Left renal cortex interstitium (tissue), 4 donors: ENCODE results near the gene ATMIN. TPM values are rescaled to one million over a fixed set of nuclear protein-coding genes. Genes with fewer than 3 reads are reported as not detected.

ENCODE experiments used
- DNase-seq, 4 donors: peaks; one replicate each; pipeline ENCODE4 v3.0.0-alpha.2; 2013; ENCODE audit warnings: low read depth in 4 of 4, low spot score in 2 of 4, missing footprints in 1 of 4
- polyA plus RNA-seq, 4 donors: library from polyadenylated mRNA; unstranded; fragments of 120-200 nt; gene quantifications; one replicate each; pipeline ENCODE4 v1.2.1, GENCODE V29; 2013; ENCODE audit not compliant: insufficient read length in 4 of 4

The ATMIN gene
- polyA plus RNA-seq, 4 donors, result 37.0 to 46.1 (median 44.3) TPM

DNA sequence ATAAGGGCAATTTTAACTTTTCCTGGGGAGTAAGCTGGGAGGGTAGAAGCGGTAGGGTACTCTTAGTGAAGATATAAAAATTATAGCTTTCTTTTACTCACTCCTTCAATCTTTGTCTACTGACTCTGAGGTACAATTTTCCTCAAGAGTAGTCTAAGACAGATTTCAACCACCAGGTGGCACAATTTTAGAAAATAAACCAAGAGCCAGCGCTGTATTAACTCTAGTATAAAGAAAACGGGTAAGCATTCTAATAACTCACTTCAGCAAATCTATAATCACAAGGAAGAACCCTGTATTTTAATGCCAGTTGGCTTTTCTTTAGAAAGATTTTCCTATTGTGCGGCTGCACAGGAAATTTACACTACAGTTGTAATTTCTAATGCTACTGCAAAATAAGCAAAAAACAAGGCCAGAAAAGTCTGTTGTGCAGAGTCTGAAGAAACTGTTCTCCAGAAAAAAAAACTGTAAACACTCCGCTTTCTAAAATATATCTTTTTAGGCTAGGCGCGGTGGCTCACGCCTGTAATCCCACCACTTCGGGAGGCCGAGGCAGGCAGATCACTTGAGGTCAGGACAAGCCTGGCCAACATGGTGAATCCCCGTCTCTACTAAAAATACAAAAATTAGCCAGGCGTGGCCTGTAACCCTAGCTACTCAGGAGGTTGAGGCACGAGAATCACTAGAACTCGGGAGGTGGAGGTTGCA, 30.8 kb upstream of the ATMIN start:
- DNase-seq, result peak in 3 of 4 donors; percentile 35 to 75 (median 53)

DNA sequence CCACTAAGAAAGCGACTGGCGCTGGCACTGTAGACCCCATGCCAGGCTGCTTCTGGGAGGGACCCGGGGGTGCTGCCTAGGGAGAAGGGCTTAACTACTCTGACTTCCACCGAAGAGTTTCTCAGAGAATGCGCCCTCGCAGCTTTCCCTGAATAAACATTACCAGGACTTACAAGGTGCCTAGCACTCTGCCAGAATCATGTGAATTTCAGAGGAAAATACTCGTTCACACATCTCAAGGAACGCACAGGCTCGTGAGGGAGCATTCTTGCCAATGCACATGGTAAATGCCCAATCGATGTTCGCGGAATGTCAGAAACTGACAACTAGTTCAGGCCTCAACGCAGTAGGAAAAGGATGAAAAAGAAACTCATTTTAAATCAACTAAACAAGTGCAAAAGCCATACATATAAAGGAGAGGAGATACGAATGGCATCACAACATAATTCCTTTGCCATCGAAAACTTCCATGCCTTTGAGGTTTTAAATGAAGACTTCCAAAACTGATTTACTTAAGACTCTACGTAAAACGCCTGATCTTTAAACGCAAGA, 30.0 kb upstream of the ATMIN start:
- no peak for DNase-seq

DNA sequence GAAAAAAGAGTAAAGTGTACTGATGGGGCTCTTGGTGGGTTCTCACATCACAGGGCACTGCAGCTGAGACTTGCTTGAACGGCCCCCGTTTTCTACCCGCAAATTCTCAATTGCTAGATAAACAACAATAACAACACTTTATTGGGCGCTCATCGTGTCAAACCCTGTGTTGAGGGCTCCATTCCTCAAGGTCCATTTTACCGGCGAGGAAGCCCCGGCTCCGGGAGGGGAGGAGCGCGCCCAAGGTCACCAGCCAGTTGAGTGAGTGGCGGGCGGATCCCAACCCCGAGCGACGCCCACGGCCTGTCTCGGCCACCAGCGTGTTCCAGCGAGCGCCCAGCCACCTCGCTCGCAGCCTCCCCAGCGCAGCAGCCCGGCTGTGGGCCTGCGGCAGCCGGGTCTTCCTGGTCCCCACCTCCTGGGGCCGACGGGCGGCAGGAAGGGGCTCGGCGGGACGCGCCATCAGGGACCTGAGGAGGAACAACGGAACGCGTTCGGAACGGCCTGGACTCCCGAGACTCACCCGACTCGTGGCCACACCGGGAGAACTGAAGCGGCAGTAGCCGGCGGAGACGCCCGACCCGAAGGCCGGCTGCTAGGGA, 29.3 kb upstream of the ATMIN start:
- peak in 2 of 4 donors; percentile 23 to 29 for DNase-seq

DNA sequence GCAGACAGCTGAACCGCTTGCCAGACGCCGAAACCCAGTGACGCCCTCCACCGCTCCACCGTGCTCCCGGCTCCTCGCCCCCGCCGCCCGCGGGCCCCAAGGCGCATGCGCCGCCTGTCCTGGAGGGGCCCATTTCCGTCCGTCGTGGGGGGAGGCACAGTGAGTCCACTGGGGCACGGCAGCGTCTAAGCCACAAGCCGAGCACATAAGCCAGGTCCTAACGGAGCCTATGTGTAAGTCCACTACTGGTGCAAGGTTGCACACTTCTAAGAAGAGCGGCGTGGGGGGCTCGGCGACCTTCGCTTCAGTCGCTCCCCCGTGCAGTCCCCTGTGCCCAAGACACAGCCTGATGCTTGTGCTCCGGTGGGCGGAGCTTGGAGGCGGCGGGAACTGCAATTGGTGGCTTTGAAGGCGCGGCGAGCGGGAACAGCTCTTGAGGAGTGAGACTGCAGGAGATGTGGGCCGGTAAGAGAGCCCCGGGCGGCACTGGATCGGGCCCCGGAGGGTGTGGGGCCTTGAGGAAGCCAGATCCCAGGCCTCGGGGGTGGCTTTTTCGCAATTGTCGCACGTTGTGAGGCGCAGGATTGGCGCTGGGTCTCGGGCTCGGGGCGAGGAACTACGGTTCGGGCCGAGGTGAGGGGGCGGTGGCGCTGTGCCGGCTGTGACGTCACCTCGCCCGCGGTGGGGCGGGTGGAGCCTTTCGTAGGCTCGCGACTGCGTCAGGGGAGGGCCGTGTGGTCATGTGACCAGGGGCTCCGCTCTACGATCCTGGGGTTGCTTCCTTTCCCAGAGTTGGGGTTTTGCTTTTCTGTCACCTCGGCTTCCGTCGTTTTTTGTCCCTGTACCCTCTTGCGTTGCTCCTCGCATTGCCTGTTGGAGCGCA, 28.6 kb upstream of the ATMIN start, which contains the start of the genes CENPN and CMC2:
TSS of gene CENPN (plus strand) at position 402 of the 883 bp plus-strand sequence. CDS start 4,726 bp downstream, outside the sequence.
TSS of gene CMC2 (minus strand) at position 73 of the 883 bp plus-strand sequence. CDS start 9,491 bp downstream, outside the sequence.
- DNase-seq, result peak; percentile 97 to 100 (median 99)

DNA sequence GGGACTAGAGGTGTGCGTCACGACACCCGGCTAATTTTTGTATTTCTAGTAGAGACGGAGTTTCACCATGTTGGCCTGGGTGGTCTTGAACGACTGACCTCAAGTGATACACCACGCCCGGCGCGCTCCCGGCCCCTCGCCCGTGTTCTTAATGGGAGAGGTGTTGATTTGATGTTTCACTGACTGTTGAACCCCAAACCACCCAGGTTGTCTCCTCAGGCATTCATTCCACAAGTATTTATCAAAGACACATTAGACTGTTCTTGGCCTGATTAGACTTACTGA, 27.2 kb upstream of the ATMIN start:
- DNase-seq, result no peak

DNA sequence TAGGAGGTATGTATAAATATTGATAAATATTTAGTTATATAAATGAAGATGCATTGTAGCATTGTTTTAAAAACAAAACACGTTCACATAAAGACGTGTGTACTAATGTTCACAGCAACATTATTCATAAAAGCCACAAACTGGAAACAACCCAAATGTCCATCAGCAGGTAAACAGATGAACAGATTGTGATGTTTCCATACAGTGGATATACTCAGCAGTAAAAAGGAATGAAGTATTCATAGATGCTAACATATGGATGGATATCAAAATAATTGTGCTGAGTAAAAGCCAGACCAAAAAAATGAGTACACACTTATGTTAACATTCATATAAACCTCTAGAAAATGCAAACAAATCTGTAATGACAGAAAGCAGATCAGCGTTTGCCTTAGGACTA, 22.7 kb upstream of the ATMIN start:
- DNase-seq, result no peak

DNA sequence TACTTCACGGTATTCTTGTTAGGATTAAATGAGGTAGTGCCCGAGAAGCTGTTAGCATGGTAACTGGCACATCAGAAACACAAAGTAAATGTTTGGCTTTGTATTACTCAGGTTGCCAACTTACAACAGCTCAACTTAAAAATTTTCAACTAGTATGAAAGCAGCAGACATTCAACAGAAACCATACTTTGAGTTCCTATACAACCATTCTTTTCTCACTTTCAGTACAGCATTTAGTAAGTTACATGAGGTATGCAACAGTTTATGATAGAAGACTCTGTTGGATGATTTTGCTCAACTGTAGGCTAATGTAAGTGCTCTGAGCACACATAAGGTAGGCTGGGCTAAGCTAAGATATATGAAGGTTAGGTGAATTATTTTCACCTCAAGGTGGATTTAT, 21.0 kb upstream of the ATMIN start:
- no peak for DNase-seq

DNA sequence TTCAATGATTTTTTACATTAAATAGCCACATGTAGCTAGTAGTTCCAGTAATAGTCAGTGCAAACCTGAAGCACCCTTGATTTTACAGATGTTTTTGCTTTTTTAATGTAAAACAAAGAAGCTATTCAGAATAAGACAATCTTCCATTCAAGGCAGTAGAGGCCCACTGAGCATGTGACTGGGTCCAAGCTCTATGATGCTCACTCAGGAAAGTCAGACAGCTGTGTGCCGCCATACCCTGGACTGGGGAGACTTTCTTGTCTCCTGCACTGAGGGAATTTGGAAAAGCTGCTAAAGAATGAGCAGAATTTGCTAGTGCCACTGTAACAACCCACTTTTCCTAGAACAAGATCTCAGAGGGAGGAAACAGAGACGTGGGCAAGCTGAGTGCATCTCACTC, 17.1 kb upstream of the ATMIN start:
- DNase-seq, result no peak

DNA sequence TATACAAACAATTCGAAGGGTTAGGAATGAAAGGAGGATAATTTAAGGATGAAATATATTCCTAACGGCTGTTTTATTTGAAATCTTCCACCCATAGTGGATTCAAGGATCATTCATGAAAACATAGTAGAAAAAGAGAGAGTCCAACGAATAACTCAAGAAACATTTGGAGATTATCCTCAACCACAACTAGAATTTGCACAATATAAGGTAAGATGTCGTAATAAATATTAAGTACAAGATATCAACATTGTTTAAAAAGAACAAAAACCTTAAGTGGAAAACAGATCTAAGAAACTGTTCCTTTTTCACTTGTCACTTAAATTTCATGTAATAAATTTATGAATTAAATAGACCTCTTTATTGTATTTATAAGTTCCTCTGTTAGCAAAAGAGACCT, 9.2 kb upstream of the ATMIN start:
- no peak for DNase-seq

DNA sequence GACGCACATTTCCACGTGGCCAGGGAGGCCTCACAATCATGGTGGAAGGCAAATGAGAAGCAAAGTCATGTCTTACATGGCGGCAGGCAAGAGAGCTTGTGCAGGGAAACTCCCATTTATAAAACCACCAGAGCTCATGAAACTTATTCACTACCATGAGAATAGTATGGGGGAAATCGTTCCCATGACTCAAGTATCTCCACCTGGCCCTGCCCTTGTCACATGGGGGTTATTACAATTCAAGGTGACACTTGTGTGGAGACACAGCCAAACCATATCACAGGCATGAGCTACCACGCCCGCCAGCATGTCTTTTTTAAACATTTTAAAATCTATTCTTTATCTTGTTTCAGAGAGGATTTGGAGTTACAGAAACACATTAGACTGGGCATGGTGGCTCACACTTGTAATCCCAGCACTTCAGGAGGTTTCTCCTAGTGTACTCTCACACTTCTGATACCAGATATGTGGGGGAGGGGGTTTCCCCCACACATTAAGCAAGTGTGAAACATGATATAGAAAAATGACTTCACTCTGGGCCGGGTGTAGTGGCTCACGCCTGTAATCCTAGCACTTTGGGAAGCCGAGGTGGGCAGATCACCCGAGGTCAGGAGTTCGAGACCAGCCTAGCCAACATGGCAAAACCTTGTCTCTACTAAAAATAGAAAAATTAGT, 5.6 kb upstream of the ATMIN start:
- no peak for DNase-seq

DNA sequence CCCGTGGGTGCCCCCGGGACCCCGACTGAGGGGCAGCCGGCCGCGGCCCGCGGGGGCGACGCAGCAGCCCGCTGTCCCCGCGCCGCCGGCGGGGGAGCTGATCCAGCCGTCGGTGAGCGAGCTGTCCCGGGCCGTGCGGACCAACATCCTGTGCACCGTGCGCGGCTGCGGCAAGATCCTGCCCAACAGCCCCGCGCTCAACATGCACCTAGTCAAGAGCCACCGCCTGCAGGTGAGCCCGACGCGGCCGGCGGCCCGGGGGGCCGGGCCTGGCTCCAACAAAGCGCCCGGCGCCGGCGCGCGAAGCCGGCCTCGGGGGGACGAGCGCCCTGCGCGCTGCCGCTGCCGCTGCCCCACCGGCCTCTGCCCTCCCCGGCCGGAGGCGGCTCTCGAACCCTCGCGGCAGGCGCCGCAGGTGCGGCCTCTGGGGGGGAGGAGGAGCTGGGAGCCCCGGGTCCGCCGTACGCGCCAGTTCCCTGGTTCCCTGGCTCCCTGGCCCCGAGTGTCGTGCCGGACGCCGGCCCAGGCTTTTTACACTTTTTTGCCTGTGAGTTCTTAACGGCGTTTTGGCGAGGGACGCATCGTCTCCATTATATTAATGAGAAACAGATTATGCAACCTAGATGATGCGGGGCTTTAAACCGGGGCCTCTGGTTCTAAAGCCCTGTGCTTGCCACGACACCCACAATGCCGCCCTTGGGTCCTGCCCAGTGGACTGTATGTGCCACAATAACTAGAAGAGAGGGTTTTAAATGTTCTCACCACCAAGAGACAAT, 521 bp downstream of the ATMIN start:
- DNase-seq, result peak in 2 of 4 donors; percentile 8 to 10

DNA sequence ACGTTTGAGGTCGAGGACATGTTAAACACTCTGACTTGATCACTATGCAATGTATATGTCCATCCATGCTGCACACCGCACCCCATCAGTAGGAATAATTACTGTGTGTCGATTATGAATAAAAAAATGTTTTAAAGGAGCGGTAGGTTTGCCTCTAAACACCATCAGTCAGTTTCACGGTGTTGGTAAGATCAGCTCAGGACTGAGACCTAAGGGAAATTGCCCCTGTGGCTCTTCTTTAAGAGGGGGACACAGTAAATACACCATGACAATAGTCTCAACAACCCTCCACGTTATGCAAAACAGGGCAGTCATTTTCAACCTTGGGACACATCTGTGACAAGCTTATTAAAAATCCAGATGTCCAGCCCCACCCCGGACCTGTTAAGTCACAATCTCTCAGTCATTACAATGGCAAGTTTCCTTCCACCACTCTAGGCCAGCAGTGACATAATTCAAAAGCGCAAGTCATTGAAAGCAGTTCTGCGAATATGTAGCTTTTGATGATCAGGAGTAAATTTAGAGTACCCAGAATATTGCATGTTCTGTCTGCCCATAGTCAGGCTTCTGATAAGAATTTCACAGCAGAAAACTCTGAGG, 1.2 kb downstream of the ATMIN start:
- no peak for DNase-seq

DNA sequence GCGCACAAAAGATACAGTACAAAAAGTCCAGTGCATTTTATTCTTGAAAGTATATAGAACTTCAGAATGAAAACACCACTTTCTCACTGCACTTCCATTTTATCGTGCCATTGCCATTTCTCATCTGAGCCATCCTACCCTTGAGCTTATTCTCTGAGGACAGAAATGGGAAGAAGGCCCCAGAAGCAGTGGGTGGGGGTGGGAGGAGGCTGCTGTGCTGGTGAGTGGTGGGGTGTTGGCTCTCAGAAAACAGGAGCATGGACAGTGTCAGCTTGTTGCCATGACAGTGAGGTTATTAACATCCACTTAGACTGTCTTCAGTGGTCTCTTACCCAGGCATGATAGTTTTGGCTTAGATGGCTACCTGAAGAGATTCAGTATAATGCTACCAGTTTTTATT, 4.5 kb downstream of the ATMIN start:
- no peak for DNase-seq

DNA sequence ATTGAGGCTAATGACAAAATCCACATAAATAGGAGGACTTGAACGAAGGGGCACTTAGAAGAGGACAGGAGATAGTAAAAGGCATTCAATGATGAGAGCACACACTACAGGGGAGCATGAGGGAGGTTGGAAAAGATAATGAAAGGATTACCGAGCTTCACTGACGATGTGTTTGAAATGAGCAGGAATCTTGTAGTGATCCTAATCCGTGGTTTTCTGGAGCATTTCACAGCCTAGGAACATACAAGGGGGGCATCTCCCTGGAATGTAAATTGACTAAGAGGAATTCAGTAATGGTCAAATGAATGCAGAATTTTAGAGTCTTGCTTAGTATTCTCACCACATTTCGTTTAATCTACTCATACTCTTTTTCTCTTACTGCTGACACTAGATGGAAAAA, 5.2 kb downstream of the ATMIN start:
- no peak for DNase-seq

DNA sequence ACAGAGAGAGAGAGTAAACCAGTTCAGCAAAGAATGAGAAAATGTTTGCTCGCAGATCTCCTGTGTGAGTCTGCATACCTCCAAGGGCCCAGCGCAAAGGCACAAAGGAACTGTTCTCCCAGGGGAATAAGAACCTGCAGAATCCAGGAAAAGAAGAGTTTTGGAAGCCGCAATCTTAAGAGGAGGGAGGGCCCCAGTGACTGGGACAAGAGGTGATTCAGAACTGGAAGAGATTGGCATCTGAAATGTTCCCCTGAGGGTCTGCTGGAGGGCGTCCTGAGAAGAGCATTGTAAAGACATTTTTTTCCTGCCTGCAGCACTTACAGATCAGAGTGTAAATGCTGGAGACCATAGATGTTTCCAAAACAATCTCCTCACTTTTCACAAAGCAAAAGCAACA, 6.1 kb downstream of the ATMIN start:
- DNase-seq, result no peak

DNA sequence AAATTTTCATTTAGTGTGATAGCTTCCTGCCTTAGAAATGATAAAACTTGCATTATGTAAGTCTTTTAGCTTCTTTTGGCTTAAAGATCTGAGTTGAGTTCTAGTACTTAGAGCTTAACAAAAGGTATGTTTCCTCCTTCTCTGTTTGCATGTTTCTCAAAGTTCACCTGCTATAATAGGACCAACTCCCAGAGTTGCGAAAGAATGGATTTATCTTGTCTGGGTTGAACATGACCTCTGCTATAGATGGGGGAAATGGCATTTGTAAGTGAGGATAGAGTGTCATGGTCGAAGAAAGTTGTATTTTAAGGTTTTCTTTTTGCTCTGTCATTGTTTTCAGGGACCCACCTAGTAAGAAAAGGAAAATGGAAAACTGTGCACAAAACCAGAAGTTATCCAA, 7.2 kb downstream of the ATMIN start:
- DNase-seq, result no peak

DNA sequence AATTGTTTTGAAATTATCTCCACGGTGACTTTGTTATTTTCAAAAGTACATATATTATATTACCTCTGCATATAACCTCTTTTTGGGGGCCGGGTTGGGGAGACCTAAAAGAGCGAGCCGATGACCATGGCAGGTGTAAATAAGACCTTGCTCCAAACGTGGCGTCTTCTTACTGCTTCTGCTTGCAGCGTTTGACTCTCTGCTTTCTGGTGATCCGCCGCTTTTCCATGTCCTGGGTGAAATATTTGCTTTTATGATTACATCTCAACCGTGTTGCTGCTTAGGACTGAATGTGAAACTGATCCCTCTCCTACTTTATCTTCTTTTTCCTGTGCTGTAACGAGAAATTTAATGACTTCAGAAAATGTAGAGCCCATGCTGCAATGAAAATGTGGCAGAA, 18.1 kb downstream of the ATMIN start:
- DNase-seq, result no peak

DNA sequence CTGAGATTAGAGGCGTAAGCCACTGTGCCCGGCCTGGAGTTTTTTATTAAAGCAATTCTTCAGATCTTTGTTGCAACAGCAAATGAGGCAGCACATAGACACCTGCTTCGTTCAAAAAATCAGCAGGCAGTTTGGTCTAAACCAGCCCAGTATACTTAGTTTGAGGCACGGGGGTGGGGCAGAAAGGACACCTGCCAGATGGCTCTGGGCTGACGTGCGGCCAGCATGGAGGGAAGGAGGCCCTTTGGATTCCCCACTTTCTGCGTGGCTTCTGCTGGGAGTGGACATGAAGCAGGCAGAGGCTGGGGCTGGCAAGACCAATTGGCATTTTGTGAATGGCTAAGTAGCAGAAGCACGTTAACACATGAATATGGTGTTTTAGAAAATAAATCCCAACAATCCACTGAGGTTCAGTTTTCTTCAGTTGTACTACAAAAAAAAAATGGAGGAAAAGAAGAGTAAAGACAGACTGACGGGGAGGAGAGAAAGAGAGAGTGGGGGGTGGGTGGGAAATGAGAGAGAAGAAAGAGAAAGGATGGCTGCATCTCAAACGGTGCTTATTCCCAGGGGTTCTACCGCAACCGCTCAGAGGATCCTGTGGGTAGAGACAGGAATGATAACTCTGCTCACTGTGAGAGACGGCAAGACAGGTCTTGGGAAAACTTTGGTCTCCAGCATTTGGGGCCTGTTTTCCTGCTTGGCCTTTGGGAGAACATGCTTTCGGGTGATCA, 25.1 kb downstream of the ATMIN start:
- DNase-seq, result no peak

DNA sequence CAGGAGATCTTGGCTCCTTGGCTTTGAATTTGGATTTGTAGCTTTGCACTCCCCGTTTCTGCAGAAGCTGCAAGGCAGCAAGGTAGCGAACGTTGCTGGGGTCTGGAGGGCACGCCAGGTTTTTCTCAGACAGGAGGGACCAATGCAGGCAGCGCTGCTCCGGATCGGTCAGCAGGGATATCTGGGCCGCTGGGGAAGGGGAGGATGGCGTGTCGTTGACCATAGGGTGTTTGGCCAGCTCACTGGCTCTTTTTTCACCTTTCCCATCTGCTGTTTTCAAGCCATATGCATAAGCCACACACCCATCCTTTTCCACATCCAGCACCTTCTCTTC, 25.6 kb downstream of the ATMIN start:
- DNase-seq, result no peak
